K562 treated with DMSO at 1 percent for 4 hours (cell line): Measurements from ENCODE around the gene KNL1. TPM values are rescaled to one million over a fixed set of nuclear protein-coding genes. Genes with fewer than 3 reads are reported as not detected.

ENCODE experiments used
- total RNA-seq: library from RNA; unstranded; fragments of 300-600 nt; gene quantifications from 2 replicates; pipeline ENCODE4 v1.2.3, GENCODE V29; 2022; ENCODE audit not compliant: insufficient read depth

KNL1 gene, protein sequence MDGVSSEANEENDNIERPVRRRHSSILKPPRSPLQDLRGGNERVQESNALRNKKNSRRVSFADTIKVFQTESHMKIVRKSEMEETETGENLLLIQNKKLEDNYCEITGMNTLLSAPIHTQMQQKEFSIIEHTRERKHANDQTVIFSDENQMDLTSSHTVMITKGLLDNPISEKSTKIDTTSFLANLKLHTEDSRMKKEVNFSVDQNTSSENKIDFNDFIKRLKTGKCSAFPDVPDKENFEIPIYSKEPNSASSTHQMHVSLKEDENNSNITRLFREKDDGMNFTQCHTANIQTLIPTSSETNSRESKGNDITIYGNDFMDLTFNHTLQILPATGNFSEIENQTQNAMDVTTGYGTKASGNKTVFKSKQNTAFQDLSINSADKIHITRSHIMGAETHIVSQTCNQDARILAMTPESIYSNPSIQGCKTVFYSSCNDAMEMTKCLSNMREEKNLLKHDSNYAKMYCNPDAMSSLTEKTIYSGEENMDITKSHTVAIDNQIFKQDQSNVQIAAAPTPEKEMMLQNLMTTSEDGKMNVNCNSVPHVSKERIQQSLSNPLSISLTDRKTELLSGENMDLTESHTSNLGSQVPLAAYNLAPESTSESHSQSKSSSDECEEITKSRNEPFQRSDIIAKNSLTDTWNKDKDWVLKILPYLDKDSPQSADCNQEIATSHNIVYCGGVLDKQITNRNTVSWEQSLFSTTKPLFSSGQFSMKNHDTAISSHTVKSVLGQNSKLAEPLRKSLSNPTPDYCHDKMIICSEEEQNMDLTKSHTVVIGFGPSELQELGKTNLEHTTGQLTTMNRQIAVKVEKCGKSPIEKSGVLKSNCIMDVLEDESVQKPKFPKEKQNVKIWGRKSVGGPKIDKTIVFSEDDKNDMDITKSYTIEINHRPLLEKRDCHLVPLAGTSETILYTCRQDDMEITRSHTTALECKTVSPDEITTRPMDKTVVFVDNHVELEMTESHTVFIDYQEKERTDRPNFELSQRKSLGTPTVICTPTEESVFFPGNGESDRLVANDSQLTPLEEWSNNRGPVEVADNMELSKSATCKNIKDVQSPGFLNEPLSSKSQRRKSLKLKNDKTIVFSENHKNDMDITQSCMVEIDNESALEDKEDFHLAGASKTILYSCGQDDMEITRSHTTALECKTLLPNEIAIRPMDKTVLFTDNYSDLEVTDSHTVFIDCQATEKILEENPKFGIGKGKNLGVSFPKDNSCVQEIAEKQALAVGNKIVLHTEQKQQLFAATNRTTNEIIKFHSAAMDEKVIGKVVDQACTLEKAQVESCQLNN (N-terminal part only)
- 19.5 and 20.2 TPM in 2 replicates for total RNA-seq

GRCh38 chr15:40593588-40594428 lies at the start of gene KNL1:
Gene KNL1, plus strand, starts transcription at chr15:40594249. Its CDS starts 8,683 bp downstream, at chr15:40602932.

DNA sequence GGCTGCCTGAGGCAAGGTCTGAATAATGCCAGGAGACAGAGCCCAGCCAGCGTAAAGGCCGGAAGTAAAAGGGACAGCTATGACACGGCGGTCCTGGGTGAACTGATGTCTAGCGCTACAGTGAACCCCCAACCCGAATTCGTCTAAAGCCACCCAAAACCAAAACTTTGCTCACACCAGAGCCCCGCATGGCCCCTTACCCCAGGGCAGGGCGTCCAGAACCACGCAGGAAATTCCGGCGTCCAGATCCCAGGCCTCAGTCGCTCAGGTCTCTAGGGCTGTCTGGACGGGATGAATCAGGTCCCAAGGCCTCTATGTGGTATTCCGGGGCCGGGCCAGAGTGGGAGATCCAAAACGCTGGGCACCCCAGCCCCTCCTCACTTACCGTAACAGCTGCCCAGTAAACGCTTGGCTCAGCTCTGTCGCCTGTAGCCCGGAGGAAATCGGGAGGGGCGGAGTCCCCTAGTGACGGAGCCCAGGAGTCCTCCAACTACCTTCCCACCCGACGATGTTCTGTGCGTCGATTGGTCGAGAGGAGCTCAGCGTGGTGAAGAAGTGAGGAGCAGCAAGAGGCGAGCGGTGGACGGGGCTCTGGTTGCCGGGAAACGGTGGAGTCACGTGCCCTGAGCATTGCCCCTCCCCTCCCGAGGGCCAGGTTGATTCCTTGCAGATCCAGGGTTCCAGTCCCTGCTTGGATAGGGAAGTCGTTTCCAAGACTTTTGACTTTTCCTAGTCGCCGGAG lies 29.3 kb upstream of the KNL1 start, which contains the start of gene CCDC32:
Gene CCDC32, minus strand, starts transcription at position 452 of the 742 bp plus-strand sequence. CDS start 2,027 bp downstream, outside the sequence.

GRCh38 chr15:40569129-40569953 lies 24.7 kb upstream of the KNL1 start, which contains the start of gene RPUSD2:
Gene RPUSD2, plus strand, starts transcription at chr15:40569299. Its CDS starts 39 bp downstream, at chr15:40569338.

DNA sequence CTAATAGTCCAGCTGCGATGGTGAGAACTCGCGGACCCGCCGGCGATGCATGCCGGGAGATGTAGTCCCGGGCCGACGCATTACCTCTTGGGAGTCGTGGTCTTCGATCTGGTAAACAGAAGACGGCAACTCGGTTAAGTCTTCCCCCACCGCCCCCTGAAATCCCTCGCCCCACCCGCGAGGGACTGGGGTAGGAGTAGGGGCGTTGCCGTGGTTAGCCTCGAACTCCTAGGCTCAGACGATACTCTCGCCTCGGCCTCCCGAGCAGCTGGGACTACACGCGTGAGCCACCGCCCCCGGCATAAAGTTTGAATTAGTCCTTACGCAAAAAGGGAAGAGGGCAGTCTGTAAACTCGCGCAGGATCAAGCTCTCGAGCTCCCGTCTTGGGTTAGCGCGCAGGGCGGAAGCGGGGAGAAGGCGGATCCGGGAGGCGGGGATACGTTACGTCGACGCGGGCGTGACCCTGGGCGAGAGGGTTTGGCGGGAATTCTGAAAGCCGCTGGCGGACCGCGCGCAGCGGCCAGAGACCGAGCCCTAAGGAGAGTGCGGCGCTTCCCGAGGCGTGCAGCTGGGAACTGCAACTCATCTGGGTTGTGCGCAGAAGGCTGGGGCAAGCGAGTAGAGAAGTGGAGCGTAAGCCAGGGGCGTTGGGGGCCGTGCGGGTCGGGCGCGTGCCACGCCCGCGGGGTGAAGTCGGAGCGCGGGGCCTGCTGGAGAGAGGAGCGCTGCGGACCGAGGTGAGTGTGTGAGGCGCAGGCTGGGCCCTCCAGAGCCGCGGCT lies 100.8 kb downstream of the KNL1 start, which contains the start of gene RAD51:
Gene RAD51, plus strand, starts transcription at position 487 of the 781 bp plus-strand sequence. CDS start 3,585 bp downstream, outside the sequence.

Other genes starting within 250 kb of the KNL1 start
- gene PHGR1, start 243.2 kb upstream of the KNL1 start, total RNA-seq, result not detected in 2 replicates
- not detected in 2 replicates for gene DISP2, start 236.0 kb upstream of the KNL1 start, total RNA-seq
- gene KNSTRN, start 211.5 kb upstream of the KNL1 start, total RNA-seq, result 14.9 and 20.8 TPM in 2 replicates
- 1.9 and 3.5 TPM in 2 replicates for gene IVD, start 188.5 kb upstream of the KNL1 start, total RNA-seq
- gene BAHD1, start 153.3 kb upstream of the KNL1 start, total RNA-seq, result 16.6 and 25.0 TPM in 2 replicates
- 10.2 and 12.4 TPM in 2 replicates for gene CHST14, start 123.3 kb upstream of the KNL1 start, total RNA-seq
- 17.2 and 26.3 TPM in 2 replicates for gene CCDC32, start 29.2 kb upstream of the KNL1 start, total RNA-seq
- 9.7 and 9.8 TPM in 2 replicates for gene RPUSD2, start 24.9 kb upstream of the KNL1 start, total RNA-seq
- gene RAD51, start 100.9 kb downstream of the KNL1 start, total RNA-seq, result 37.2 and 40.7 TPM in 2 replicates
- gene RMDN3, start 161.0 kb downstream of the KNL1 start, total RNA-seq, result 36.0 and 37.0 TPM in 2 replicates
- 54.7 and 68.4 TPM in 2 replicates for gene GCHFR, start 169.8 kb downstream of the KNL1 start, total RNA-seq
- gene C15orf62, start 175.7 kb downstream of the KNL1 start, total RNA-seq, result 4.8 and 6.5 TPM in 2 replicates
- gene ZFYVE19, start 212.8 kb downstream of the KNL1 start, total RNA-seq, result 34.3 and 39.0 TPM in 2 replicates
- gene DNAJC17, start 213.2 kb downstream of the KNL1 start, total RNA-seq, result 6.8 and 16.4 TPM in 2 replicates
- not detected in 2 replicates for gene PPP1R14D, start 234.5 kb downstream of the KNL1 start, total RNA-seq
- 3.9 and 7.4 TPM in 2 replicates for gene SPINT1, start 249.8 kb downstream of the KNL1 start, total RNA-seq